T-cell (primary cell): ENCODE data around the gene MTF2. TPM values are rescaled to one million over a fixed set of nuclear protein-coding genes. Genes with fewer than 3 reads are reported as not detected.
A peak's percentile ranks its signal among the peaks of the same experiment; 100 is the strongest.
"Not testable (repeated sequence)": the region's sequence is repeated elsewhere in the genome, so short reads cannot be mapped to it uniquely, and the experiment has no call there.

Source experiments
- ATAC-seq, 4 experiments: fragments of 200-7000 bp in 3 of 4; fragments of 150-1000 bp in 1 of 4; cut with Tn5 transposase; replicated peaks in 1 of 4; 1 replicate in 3 of 4; 2 replicates in 1 of 4; pipeline ENCODE4 v1.10.0; 2021; ENCODE audit warnings: moderate library complexity in 3 of 4, mild to moderate bottlenecking in 2 of 4, moderate number of reproducible peaks in 1 of 4
- CTCF ChIA-PET, 2 donors: fragments of 300-600 bp; sonication (Branson Sonifier 250); formaldehyde crosslinking; loops; one replicate each; lab custom pipeline; 2022; ENCODE audit warnings: antibody characterized with exemption in 2 of 2; lab: Charles Lee
- POLR2A ChIA-PET, 2 donors: fragments of 300-600 bp; sonication (Branson Sonifier 250); formaldehyde crosslinking; loops; one replicate each; lab custom pipeline; 2022; ENCODE audit warnings: antibody characterized with exemption in 2 of 2; lab: Charles Lee
- DNase-seq, 35 experiments: peaks; one replicate each; pipeline versions ENCODE4 v3.0.0 to v3.0.0-alpha.2; 2013 to 2023
- H3K27ac ChIP-seq: one replicate; pipeline ENCODE4 v1.5.1; 2013; ENCODE audit warnings: low read length
- H3K27me3 ChIP-seq, 2 experiments: replicated peaks in 1 of 2; 1 replicate in 1 of 2; 2 replicates in 1 of 2; pipeline versions ENCODE4 v1.6.1 to v1.7.0; 2013; ENCODE audit warnings: low read length in 1 of 2, mixed read lengths in 1 of 2; ENCODE audit not compliant: control insufficient read depth in 2 of 2, insufficient read depth in 2 of 2; ENCODE audit errors: extremely low read depth in 1 of 2
- H3K36me3 ChIP-seq, 2 donors: 1 replicate in 1 of 2; 2 replicates in 1 of 2; pipeline versions ENCODE4 v1.6.1 to v1.7.0; 2013; ENCODE audit warnings: low read length in 1 of 2; ENCODE audit not compliant: control insufficient read depth in 2 of 2, insufficient read depth in 1 of 2; ENCODE audit errors: extremely low read depth in 1 of 2
- H3K4me1 ChIP-seq, 2 experiments: 1 replicate in 1 of 2; 2 replicates in 1 of 2; pipeline versions ENCODE4 v1.6.1 to v1.7.0; 2013; ENCODE audit warnings: low read length in 2 of 2, mixed read lengths in 1 of 2; ENCODE audit not compliant: insufficient read depth in 2 of 2, control insufficient read depth in 1 of 2; ENCODE audit errors: extremely low read depth in 1 of 2
- H3K4me3 ChIP-seq, 2 donors: 1 replicate in 1 of 2; 2 replicates in 1 of 2; pipeline versions ENCODE4 v1.5.1 to v1.7.0; 2013; ENCODE audit warnings: mild to moderate bottlenecking in 2 of 2, low read length in 1 of 2, moderate library complexity in 1 of 2; ENCODE audit not compliant: control insufficient read depth in 1 of 2; ENCODE audit errors: extremely low read depth in 1 of 2
- H3K9me3 ChIP-seq: 2 replicates; pipeline ENCODE4 v1.7.0; 2013
- H3K27ac Mint-ChIP-seq, 2 donors: one replicate each; pipeline ENCODE4 v1.8.0; 2020 to 2021; ENCODE audit warnings: mild to moderate bottlenecking in 2 of 2, mixed read lengths in 2 of 2
- H3K27me3 Mint-ChIP-seq, 2 donors: one replicate each; pipeline ENCODE4 v1.8.0; 2021 to 2022; ENCODE audit warnings: mixed read lengths in 2 of 2
- H3K36me3 Mint-ChIP-seq: one replicate; pipeline ENCODE4 v1.8.0; 2021; ENCODE audit warnings: mixed read lengths
- H3K4me1 Mint-ChIP-seq, 3 donors: one replicate each; pipeline ENCODE4 v1.8.0; 2020 to 2022; ENCODE audit warnings: mixed read lengths in 3 of 3, mild to moderate bottlenecking in 1 of 3
- H3K4me3 Mint-ChIP-seq, 3 donors: one replicate each; pipeline ENCODE4 v1.8.0; 2020 to 2022; ENCODE audit warnings: mild to moderate bottlenecking in 3 of 3, mixed read lengths in 3 of 3, moderate library complexity in 3 of 3
- H3K9me3 Mint-ChIP-seq, 3 donors: one replicate each; pipeline ENCODE4 v1.8.0; 2020 to 2022; ENCODE audit warnings: mixed read lengths in 3 of 3
- WGBS: methylation state at CpG from one replicate; pipeline ENCODE4 v1.1.5; 2013; ENCODE audit warnings: missing lambda C conversion rate; ENCODE audit not compliant: insufficient coverage; 5-methylcytosine and 5-hydroxymethylcytosine counted together
- total RNA-seq, 35 experiments: library from RNA in 6 of 35; stranded (reverse) in 6 of 35; fragments of 120-200 nt in 1 of 35; gene quantifications; one replicate each; pipeline versions ENCODE4 v1.2.1 to v1.2.4 and lab custom pipeline; 2013 to 2026

MTF2 gene
- total RNA-seq, 5 donors from 2014 or later (not counting 1 experiment from before 2014, with no cell fraction given): 40.1 to 49.2 (median 47.4) TPM

GRCh38 chr1:93174638-93175037 is 95.6 kb downstream of the MTF2 start:
- ATAC-seq, H3K4me3 ChIP-seq, H3K4me3 Mint-ChIP-seq, H3K9me3 Mint-ChIP-seq, H3K27me3 Mint-ChIP-seq, H3K27ac ChIP-seq, DNase-seq, H3K27ac Mint-ChIP-seq, CTCF ChIA-PET, H3K9me3 ChIP-seq, H3K27me3 ChIP-seq: not testable (repeated sequence)
- peaks cover 67 to 77% (median 74%) of the 10 kb centered on the region in 3 donors for H3K4me1 Mint-ChIP-seq
- H3K36me3 Mint-ChIP-seq: peaks cover 33% of the 10 kb centered on the region
- H3K4me1 ChIP-seq: peaks cover 24 to 34% of the 10 kb centered on the region in 2 experiments
- WGBS: no CpG with 5 or more reads among the region's 3 CpGs
- H3K36me3 ChIP-seq: peaks cover 0 to 14% of the 10 kb centered on the region in 2 donors
- POLR2A ChIA-PET: interaction anchor here in 1 of 2 donors (0.7 kb wide), 1 partner anchor 28 kb away, joined by 4 read pairs; no protein-coding TSS in a partner anchor

DNA sequence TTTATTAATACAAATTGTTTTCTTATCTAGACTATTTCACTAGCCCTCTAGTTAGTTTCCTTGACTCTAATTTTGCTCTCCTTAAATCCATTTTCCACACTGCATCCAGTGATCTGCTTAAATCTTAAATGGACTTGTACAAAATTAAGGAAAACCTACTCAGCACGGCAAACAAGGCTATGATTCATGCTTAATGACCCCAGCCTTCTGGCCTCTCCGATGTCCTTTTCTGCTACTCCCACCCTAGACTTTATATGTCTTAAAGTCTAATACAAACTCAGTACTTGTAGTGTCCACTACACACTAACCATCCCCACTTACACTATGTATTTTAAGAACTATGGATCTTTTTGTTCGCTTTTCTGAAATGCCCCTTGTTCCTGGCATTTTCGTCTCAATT is 98.9 kb downstream of the MTF2 start:
- POLR2A ChIA-PET: interaction anchor here (0.5 to 0.6 kb wide), 4 partner anchors 91 to 216 kb away, joined by 6 to 8 read pairs (median 7); no protein-coding TSS in a partner anchor
- Mint-ChIP-seq H3K9me3 (no peaks in the 10 kb centered on the region), H3K4me1 (peaks cover 54 to 75% (median 67%) of the 10 kb centered on the region in 3 donors), H3K27me3 (no peaks in the 10 kb centered on the region), H3K36me3 (peaks cover 23% of the 10 kb centered on the region), H3K27ac (peak overlapping the region in 1 of 2 donors; percentile 36), H3K4me3 (peak overlapping the region; percentile 88 to 94 (median 92))
- DNase-seq: no peak
- no peak overlapping the region for H3K27ac ChIP-seq
- 59% methylated on average over 4 of the region's 4 CpGs for WGBS
- CTCF ChIA-PET: interaction anchor here (0.6 to 0.7 kb wide), 2 partner anchors 13 to 21 kb away, joined by 6 to 7 read pairs; no protein-coding TSS in a partner anchor
- peak overlapping the region in 1 of 2 donors; percentile 100 for H3K4me3 ChIP-seq
- H3K36me3 ChIP-seq: peaks cover 0 to 14% of the 10 kb centered on the region in 2 donors
- peaks cover 23 to 34% of the 10 kb centered on the region in 2 experiments for H3K4me1 ChIP-seq
- H3K27me3 ChIP-seq: no peaks in the 10 kb centered on the region
- ATAC-seq: no peak
- H3K9me3 ChIP-seq: no peaks in the 10 kb centered on the region

- Histone ChIP-seq H3K27ac (no peak overlapping the region), H3K36me3 (peaks cover 0 to 14% of the 10 kb centered on the region in 2 donors), H3K9me3 (no peaks in the 10 kb centered on the region), H3K27me3 (no peaks in the 10 kb centered on the region), H3K4me1 (peaks cover 23 to 33% of the 10 kb centered on the region in 2 experiments), H3K4me3 (peak overlapping the region in 1 of 2 donors; percentile 100)
- ChIA-PET CTCF (no interaction called here), POLR2A (interaction anchor here in 1 of 2 donors (0.7 kb wide), 1 partner anchor 29 kb away, joined by 11 read pairs; no protein-coding TSS in a partner anchor)
- H3K9me3 Mint-ChIP-seq: no peaks in the 10 kb centered on the region
- DNase-seq (no peak), ATAC-seq (no peak)
- H3K27ac Mint-ChIP-seq: peak overlapping the region in 1 of 2 donors; percentile 36
- H3K4me3 Mint-ChIP-seq: peak overlapping the region; percentile 88 to 94 (median 92)
- no CpG with 5 or more reads among the region's 5 CpGs for WGBS
- peaks cover 21% of the 10 kb centered on the region for H3K36me3 Mint-ChIP-seq
- H3K4me1 Mint-ChIP-seq: peaks cover 50 to 71% (median 63%) of the 10 kb centered on the region in 3 donors
- H3K27me3 Mint-ChIP-seq: no peaks in the 10 kb centered on the region
Observed at GRCh38 chr1:93178418-93178817, 99.3 kb downstream of the MTF2 start.

GRCh38 chr1:93179886-93180722 is 101.0 kb downstream of the MTF2 start, which contains the start of gene TMED5:
TMED5 (minus strand) TSS chr1:93180413; CDS start chr1:93180242, 171 bp downstream.
- DNase-seq: peak; percentile 90 to 98 (median 95)
- WGBS: under 1% methylated on average over 74 of the region's 78 CpGs
- H3K4me3 Mint-ChIP-seq: peak within 1 kb of the TSS; percentile 88 to 94 (median 92)
- peak within 1 kb of the TSS; percentile 82 to 100 for H3K4me3 ChIP-seq
- peaks cover 14% of the 10 kb centered on the region for H3K36me3 Mint-ChIP-seq
- H3K9me3 ChIP-seq: no peaks in the 10 kb centered on the region
- H3K9me3 Mint-ChIP-seq: no peaks in the 10 kb centered on the region
- CTCF ChIA-PET: no interaction called here
- peaks cover 0 to 8% of the 10 kb centered on the region in 2 donors for H3K36me3 ChIP-seq
- H3K27ac Mint-ChIP-seq: peak within 1 kb of the TSS; percentile 95 to 96
- H3K27me3 ChIP-seq: no peaks in the 10 kb centered on the region
- ATAC-seq: peak; percentile 83 to 89 (median 88)
- peak within 1 kb of the TSS; percentile 99 for H3K27ac ChIP-seq
- H3K27me3 Mint-ChIP-seq: no peaks in the 10 kb centered on the region
- peaks cover 44 to 59% (median 57%) of the 10 kb centered on the region in 3 donors for H3K4me1 Mint-ChIP-seq
- POLR2A ChIA-PET: no interaction called here
- H3K4me1 ChIP-seq: peaks cover 20 to 31% of the 10 kb centered on the region in 2 experiments

DNA sequence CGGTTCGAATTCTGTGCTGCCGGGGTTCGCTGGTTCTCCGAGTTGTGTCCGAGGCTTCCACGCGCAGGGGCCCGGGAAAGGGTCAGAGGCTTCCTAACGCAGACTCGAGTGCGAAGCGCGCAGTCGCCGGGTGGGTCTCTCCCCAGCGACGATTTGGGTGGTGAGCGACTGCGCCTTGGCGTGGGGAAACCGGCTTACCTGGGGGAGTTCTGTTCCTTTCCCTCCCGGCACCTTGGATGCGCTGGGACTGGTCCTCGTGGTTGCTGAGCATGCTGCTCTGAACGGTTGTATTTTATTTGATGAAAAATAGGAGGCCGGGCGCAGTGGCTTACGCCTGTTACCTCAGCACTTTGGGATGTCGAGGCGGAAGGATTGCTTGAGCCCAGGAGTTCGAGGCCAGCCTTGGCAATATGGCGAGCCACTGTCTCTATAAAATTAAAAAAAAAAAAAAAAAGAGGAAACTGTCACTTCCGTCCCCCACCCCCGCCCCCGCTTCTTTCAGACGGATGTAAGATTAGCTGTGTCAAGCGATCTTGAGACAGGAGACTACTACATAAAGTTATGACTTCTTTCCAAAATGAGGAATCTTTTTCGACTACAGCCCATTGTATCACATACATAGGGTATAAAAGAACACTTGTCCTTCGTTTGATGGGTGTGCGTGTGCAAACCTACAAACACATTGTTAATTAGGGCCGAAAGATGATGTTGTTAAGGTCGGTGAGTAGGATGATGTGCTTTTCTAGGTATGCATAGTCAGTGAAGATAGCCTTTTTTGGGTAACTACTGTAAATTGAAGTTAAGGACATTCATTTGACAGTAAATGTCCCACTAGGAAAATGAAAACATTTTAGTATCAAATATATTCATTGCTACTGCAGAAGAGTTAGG is 101.9 kb downstream of the MTF2 start, which contains the start of gene CCDC18:
TSS of gene CCDC18 (plus strand) at position 2 of the 891 bp plus-strand sequence. CDS start 2,638 bp downstream, outside the sequence.
- ChIA-PET CTCF (interaction anchor here in 1 of 2 donors (0.6 kb wide), 2 partner anchors 17 to 698 kb away, joined by 3 read pairs; partner anchors contain the start of gene DNTTIP2), POLR2A (interaction anchor here (0.6 to 1.1 kb wide), 5 partner anchors 29 to 219 kb away, joined by 3 to 5 read pairs (median 4); partner anchors contain the start of gene MTF2 (in 1 of the 2))
- Mint-ChIP-seq H3K36me3 (peaks cover 11% of the 10 kb centered on the region), H3K9me3 (no peaks in the 10 kb centered on the region), H3K27ac (peak within 1 kb of the TSS; percentile 95 to 96), H3K4me1 (peaks cover 42 to 60% (median 54%) of the 10 kb centered on the region in 3 donors), H3K27me3 (no peaks in the 10 kb centered on the region), H3K4me3 (peak within 1 kb of the TSS; percentile 88 to 94 (median 92))
- Histone ChIP-seq H3K4me1 (peaks cover 20 to 29% of the 10 kb centered on the region in 2 experiments), H3K36me3 (peaks cover 0 to 6% of the 10 kb centered on the region in 2 donors), H3K9me3 (no peaks in the 10 kb centered on the region), H3K27ac (peak within 1 kb of the TSS; percentile 99), H3K4me3 (peak within 1 kb of the TSS; percentile 82 to 100), H3K27me3 (no peaks in the 10 kb centered on the region)
- peak; percentile 10 to 45 (median 16) for ATAC-seq
- WGBS: under 1% methylated on average over 25 of the region's 43 CpGs
- DNase-seq: peak in 30 of 35 experiments; percentile 39 to 80 (median 52)
